Uterus (tissue), 4 donors: Measurements from ENCODE around the gene STK32C. TPM values are rescaled to one million over a fixed set of nuclear protein-coding genes. Genes with fewer than 3 reads are reported as not detected.

Experiments used
- DNase-seq, 2 donors: peaks; one replicate each; pipeline ENCODE4 v3.0.0-alpha.2; 2019 to 2020
- H3K27ac ChIP-seq, 2 donors: fragments of 200-600 bp; sonication (generic); 1 replicate in 1 of 2; 2 replicates in 1 of 2; pipeline ENCODE4 v1.5.1; 2016 to 2018
- H3K27me3 ChIP-seq, 2 donors: fragments of 200-600 bp; sonication (generic); one replicate each; pipeline ENCODE4 v1.5.1; 2018 to 2019; ENCODE audit warnings: control low read depth in 1 of 2
- H3K36me3 ChIP-seq, 2 donors: fragments of 200-600 bp; sonication (generic); one replicate each; pipeline ENCODE4 v1.5.1; 2019; ENCODE audit warnings: control low read depth in 1 of 2
- H3K4me1 ChIP-seq, 2 donors: fragments of 200-600 bp; sonication (generic); one replicate each; pipeline ENCODE4 v1.5.1; 2018 to 2019; ENCODE audit warnings: control low read depth in 1 of 2
- H3K4me3 ChIP-seq, 2 donors: fragments of 200-600 bp; sonication (generic); 1 replicate in 1 of 2; 2 replicates in 1 of 2; pipeline ENCODE4 v1.5.1; 2018 to 2019; ENCODE audit warnings: mild to moderate bottlenecking in 1 of 2
- H3K9me3 ChIP-seq, 2 donors: fragments of 200-600 bp; sonication (generic); one replicate each; pipeline ENCODE4 v1.5.1; 2019; ENCODE audit warnings: control low read depth in 1 of 2
- CTCF ChIP-seq, 4 experiments: fragments of 200-600 bp in 2 of 4; fragments of 450-650 bp in 2 of 4; sonication (generic) in 2 of 4; IDR thresholded peaks; one replicate each; pipeline ENCODE4 v1.5.1; 2016 to 2019; ENCODE audit warnings: antibody characterized with exemption in 4 of 4, mild to moderate bottlenecking in 2 of 4, moderate library complexity in 1 of 4
- POLR2A ChIP-seq, 2 donors: fragments of 450-650 bp; IDR thresholded peaks; one replicate each; pipeline ENCODE4 v1.6.1; 2016; ENCODE audit warnings: antibody characterized with exemption in 2 of 2, mild to moderate bottlenecking in 1 of 2, moderate library complexity in 1 of 2
- intact Hi-C: fragments of 100-400 bp; cut with DNase I; formaldehyde crosslinking; loops from one replicate; pipeline ENCODE4 v1.15.1; 2023; ENCODE audit warnings: low total_unique reads
- total RNA-seq, 4 donors: library from RNA; depleted of rRNA in 3 of 4; stranded (reverse); fragments of >200 nt in 3 of 4; gene quantifications; one replicate each; pipeline versions ENCODE4 v1.1.0 to v1.2.4, GENCODE V29; 2014 to 2023
- donor health status: DM: yes; HTN: yes; CAD: no.

Gene STK32C
- total RNA-seq, 4 donors from 2014 or later, result 0.51 to 17.2 (median 3.2) TPM

- intact Hi-C loops, result no loop called here
- no peak for TF ChIP-seq CTCF (IDR thresholded peaks at IDR 0.05)
- no peak for TF ChIP-seq POLR2A (IDR thresholded peaks at IDR 0.05)
- H3K36me3 ChIP-seq, result no peaks in the 10 kb centered on the region
- no peaks in the 10 kb centered on the region for H3K27me3 ChIP-seq
- no peak overlapping the region for H3K27ac ChIP-seq
- no peak overlapping the region for H3K4me3 ChIP-seq
- no peak for DNase-seq
- H3K4me1 ChIP-seq, result peaks cover 0 to 7% of the 10 kb centered on the region in 2 donors
- no peaks in the 10 kb centered on the region for H3K9me3 ChIP-seq
Observed at GRCh38 chr10:132225073-132225848, 82.5 kb downstream of the STK32C start.

GRCh38 chr10:132224343-132225072, 83.2 kb downstream of the STK32C start:
- TF ChIP-seq CTCF (IDR thresholded peaks at IDR 0.05) (no peak), POLR2A (IDR thresholded peaks at IDR 0.05) (no peak)
- H3K27ac ChIP-seq, result no peak overlapping the region
- H3K27me3 ChIP-seq, result no peaks in the 10 kb centered on the region
- H3K9me3 ChIP-seq, result no peaks in the 10 kb centered on the region
- intact Hi-C loops, result loop anchor here (5.0 kb wide), 2 partner anchors 128 to 228 kb away; no protein-coding TSS in a partner anchor
- H3K4me3 ChIP-seq, result no peak overlapping the region
- DNase-seq, result no peak
- H3K36me3 ChIP-seq, result no peaks in the 10 kb centered on the region
- H3K4me1 ChIP-seq, result peaks cover 0 to 7% of the 10 kb centered on the region in 2 donors

GRCh38 chr10:132223611-132224342, 84.0 kb downstream of the STK32C start:
- H3K4me3 ChIP-seq, result no peak overlapping the region
- no peaks in the 10 kb centered on the region for H3K36me3 ChIP-seq
- H3K4me1 ChIP-seq, result peaks cover 0 to 7% of the 10 kb centered on the region in 2 donors
- no peaks in the 10 kb centered on the region for H3K9me3 ChIP-seq
- no peaks in the 10 kb centered on the region for H3K27me3 ChIP-seq
- intact Hi-C loops, result loop anchor here (5.0 kb wide), 2 partner anchors 129 to 229 kb away; no protein-coding TSS in a partner anchor
- TF ChIP-seq CTCF (IDR thresholded peaks at IDR 0.05) (no peak), POLR2A (IDR thresholded peaks at IDR 0.05) (no peak)
- no peak for DNase-seq
- H3K27ac ChIP-seq, result no peak overlapping the region

- peaks cover 0 to 7% of the 10 kb centered on the region in 2 donors for H3K4me1 ChIP-seq
- H3K27ac ChIP-seq, result no peak overlapping the region
- H3K27me3 ChIP-seq, result no peaks in the 10 kb centered on the region
- intact Hi-C loops, result loop anchor here (5.0 kb wide), 2 partner anchors 129 to 229 kb away; no protein-coding TSS in a partner anchor
- no peaks in the 10 kb centered on the region for H3K9me3 ChIP-seq
- H3K36me3 ChIP-seq, result no peaks in the 10 kb centered on the region
- H3K4me3 ChIP-seq, result no peak overlapping the region
- peak; percentile 58 to 72 for DNase-seq
- peak; percentile 82 to 97 (median 86) for TF ChIP-seq CTCF (IDR thresholded peaks at IDR 0.05)
- no peak for TF ChIP-seq POLR2A (IDR thresholded peaks at IDR 0.05)
Observed at GRCh38 chr10:132223156-132223590, 84.6 kb downstream of the STK32C start.
